ENCODE data around the gene DNAJC24. TPM values are rescaled to one million over a fixed set of nuclear protein-coding genes. Genes with fewer than 3 reads are reported as not detected.

The DNAJC24 gene
- total and polyA plus RNA-seq, 4 donors, result 3.8 to 16.8 (median 6.2) TPM

DNA sequence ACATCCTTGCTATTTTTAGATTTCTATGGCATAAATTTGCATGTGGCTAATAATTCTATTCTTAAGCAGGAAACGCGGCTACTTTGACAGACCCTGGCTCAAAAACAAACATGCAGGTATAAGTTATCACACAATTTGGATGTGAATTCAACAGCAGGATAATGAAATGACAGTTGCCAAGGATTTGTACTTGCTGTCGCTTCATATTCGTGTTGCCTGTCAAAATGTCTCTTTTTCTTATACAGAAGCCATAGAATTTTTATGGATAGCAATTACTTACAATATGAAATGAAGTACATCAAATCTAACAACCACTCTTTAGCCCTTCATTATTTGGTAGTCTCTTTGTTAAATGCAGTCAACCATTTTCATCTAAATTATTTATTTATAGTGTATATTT, 46.5 kb upstream of the DNAJC24 start:
- Histone ChIP-seq H3K4me1 (ENCODE audit: control insufficient read depth in 4 of 4, insufficient read depth in 4 of 4, low read length in 3 of 4) (peaks cover 0 to 3% (median 0%) of the 10 kb centered on the region in 4 donors), H3K27me3 (ENCODE audit: control insufficient read depth in 4 of 4, insufficient read depth in 4 of 4, low read length in 3 of 4) (no peaks in the 10 kb centered on the region), H3K9me3 (ENCODE audit: control insufficient read depth in 4 of 4, low read length in 3 of 4) (no peaks in the 10 kb centered on the region), H3K4me3 (ENCODE audit: low read depth in 1 of 3, low read length in 3 of 3) (no peak overlapping the region), H3K9ac (ENCODE audit: low read depth in 1 of 2, low read length in 2 of 2) (no peak overlapping the region), H3K36me3 (ENCODE audit: control insufficient read depth in 4 of 4, insufficient read depth in 3 of 4, low read depth in 1 of 4, low read length in 3 of 4) (no peaks in the 10 kb centered on the region), H3K27ac (ENCODE audit: low read depth in 1 of 2, low read length in 2 of 2) (no peak overlapping the region)
- TF ChIP-seq, protein P1, sequence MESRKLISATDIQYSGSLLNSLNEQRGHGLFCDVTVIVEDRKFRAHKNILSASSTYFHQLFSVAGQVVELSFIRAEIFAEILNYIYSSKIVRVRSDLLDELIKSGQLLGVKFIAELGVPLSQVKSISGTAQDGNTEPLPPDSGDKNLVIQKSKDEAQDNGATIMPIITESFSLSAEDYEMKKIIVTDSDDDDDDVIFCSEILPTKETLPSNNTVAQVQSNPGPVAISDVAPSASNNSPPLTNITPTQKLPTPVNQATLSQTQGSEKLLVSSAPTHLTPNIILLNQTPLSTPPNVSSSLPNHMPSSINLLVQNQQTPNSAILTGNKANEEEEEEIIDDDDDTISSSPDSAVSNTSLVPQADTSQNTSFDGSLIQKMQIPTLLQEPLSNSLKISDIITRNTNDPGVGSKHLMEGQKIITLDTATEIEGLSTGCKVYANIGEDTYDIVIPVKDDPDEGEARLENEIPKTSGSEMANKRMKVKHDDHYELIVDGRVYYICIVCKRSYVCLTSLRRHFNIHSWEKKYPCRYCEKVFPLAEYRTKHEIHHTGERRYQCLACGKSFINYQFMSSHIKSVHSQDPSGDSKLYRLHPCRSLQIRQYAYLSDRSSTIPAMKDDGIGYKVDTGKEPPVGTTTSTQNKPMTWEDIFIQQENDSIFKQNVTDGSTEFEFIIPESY (IDR thresholded peaks at IDR 0.05), result no peak
- TF ChIP-seq GABPA (IDR thresholded peaks at IDR 0.05 in 1 of 2, conservative IDR thresholded peaks at IDR 0.05 in 1 of 2) (no peak), JUND (IDR thresholded peaks at IDR 0.05) (no peak), TAF1 (conservative IDR thresholded peaks at IDR 0.05) (no peak), HNF4G (IDR thresholded peaks at IDR 0.05) (no peak), SP1 (IDR thresholded peaks at IDR 0.05) (no peak), HNF4A (conservative IDR thresholded peaks at IDR 0.05) (no peak), YY1 (IDR thresholded peaks at IDR 0.05) (no peak), NR2F2 (IDR thresholded peaks at IDR 0.05) (no peak), EGR1 (IDR thresholded peaks at IDR 0.05; ENCODE audit: low read depth in 2 of 2) (no peak), RAD21 (IDR thresholded peaks at IDR 0.05) (no peak), FOXA2 (IDR thresholded peaks at IDR 0.05) (no peak), FOXA1 (IDR thresholded peaks at IDR 0.05) (no peak)
- TF ChIP-seq, protein P2, sequence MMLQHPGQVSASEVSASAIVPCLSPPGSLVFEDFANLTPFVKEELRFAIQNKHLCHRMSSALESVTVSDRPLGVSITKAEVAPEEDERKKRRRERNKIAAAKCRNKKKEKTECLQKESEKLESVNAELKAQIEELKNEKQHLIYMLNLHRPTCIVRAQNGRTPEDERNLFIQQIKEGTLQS (IDR thresholded peaks at IDR 0.05), result no peak
- TF ChIP-seq, protein P3, sequence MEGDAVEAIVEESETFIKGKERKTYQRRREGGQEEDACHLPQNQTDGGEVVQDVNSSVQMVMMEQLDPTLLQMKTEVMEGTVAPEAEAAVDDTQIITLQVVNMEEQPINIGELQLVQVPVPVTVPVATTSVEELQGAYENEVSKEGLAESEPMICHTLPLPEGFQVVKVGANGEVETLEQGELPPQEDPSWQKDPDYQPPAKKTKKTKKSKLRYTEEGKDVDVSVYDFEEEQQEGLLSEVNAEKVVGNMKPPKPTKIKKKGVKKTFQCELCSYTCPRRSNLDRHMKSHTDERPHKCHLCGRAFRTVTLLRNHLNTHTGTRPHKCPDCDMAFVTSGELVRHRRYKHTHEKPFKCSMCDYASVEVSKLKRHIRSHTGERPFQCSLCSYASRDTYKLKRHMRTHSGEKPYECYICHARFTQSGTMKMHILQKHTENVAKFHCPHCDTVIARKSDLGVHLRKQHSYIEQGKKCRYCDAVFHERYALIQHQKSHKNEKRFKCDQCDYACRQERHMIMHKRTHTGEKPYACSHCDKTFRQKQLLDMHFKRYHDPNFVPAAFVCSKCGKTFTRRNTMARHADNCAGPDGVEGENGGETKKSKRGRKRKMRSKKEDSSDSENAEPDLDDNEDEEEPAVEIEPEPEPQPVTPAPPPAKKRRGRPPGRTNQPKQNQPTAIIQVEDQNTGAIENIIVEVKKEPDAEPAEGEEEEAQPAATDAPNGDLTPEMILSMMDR (IDR thresholded peaks at IDR 0.05; ENCODE audit: low read depth, low read length, missing input control), result no peak
- TF ChIP-seq, protein P4, sequence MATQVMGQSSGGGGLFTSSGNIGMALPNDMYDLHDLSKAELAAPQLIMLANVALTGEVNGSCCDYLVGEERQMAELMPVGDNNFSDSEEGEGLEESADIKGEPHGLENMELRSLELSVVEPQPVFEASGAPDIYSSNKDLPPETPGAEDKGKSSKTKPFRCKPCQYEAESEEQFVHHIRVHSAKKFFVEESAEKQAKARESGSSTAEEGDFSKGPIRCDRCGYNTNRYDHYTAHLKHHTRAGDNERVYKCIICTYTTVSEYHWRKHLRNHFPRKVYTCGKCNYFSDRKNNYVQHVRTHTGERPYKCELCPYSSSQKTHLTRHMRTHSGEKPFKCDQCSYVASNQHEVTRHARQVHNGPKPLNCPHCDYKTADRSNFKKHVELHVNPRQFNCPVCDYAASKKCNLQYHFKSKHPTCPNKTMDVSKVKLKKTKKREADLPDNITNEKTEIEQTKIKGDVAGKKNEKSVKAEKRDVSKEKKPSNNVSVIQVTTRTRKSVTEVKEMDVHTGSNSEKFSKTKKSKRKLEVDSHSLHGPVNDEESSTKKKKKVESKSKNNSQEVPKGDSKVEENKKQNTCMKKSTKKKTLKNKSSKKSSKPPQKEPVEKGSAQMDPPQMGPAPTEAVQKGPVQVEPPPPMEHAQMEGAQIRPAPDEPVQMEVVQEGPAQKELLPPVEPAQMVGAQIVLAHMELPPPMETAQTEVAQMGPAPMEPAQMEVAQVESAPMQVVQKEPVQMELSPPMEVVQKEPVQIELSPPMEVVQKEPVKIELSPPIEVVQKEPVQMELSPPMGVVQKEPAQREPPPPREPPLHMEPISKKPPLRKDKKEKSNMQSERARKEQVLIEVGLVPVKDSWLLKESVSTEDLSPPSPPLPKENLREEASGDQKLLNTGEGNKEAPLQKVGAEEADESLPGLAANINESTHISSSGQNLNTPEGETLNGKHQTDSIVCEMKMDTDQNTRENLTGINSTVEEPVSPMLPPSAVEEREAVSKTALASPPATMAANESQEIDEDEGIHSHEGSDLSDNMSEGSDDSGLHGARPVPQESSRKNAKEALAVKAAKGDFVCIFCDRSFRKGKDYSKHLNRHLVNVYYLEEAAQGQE (IDR thresholded peaks at IDR 0.05), result no peak
- no peak for DNase-seq (ENCODE audit: low spot score)
- 80% methylated on average over 4 of the region's 4 CpGs for WGBS

DNA sequence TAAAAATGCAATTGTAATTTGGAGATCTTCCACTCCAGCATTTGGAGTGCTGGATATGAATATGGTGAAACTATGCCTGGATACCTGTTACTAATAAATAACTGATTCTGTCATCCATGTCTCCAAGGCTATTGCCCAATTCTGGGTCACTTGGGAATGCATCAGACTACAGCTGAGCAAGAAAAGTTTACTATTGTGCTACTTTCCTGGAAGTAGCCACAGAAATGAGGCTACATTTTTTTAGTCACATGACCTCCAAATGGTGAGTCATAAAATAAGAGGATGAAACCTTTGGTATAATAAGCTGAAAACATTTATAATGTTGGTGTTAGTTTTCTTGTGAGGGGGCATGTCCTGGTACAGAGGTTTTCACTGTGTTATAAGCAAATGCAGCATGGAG, 44.5 kb upstream of the DNAJC24 start:
- no peaks in the 10 kb centered on the region for H3K9me3 ChIP-seq (ENCODE audit: control insufficient read depth in 4 of 4, low read length in 3 of 4)
- no peak for DNase-seq (ENCODE audit: low spot score)

More for the DNA sequence above, 44.5 kb upstream of the DNAJC24 start:
- Histone ChIP-seq H3K4me1 (ENCODE audit: control insufficient read depth in 4 of 4, insufficient read depth in 4 of 4, low read length in 3 of 4) (peaks cover 0 to 3% (median 0%) of the 10 kb centered on the region in 4 donors), H3K27me3 (ENCODE audit: control insufficient read depth in 4 of 4, insufficient read depth in 4 of 4, low read length in 3 of 4) (no peaks in the 10 kb centered on the region), H3K36me3 (ENCODE audit: control insufficient read depth in 4 of 4, insufficient read depth in 3 of 4, low read depth in 1 of 4, low read length in 3 of 4) (no peaks in the 10 kb centered on the region), H3K4me3 (ENCODE audit: low read depth in 1 of 3, low read length in 3 of 3) (no peak overlapping the region), H3K27ac (ENCODE audit: low read depth in 1 of 2, low read length in 2 of 2) (no peak overlapping the region), H3K9ac (ENCODE audit: low read depth in 1 of 2, low read length in 2 of 2) (no peak overlapping the region)
- no peak for TF ChIP-seq NR2F2 (IDR thresholded peaks at IDR 0.05)
- TF ChIP-seq, protein P3 (IDR thresholded peaks at IDR 0.05; ENCODE audit: low read depth, low read length, missing input control), result no peak
- TF ChIP-seq, protein P5, sequence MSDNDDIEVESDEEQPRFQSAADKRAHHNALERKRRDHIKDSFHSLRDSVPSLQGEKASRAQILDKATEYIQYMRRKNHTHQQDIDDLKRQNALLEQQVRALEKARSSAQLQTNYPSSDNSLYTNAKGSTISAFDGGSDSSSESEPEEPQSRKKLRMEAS (IDR thresholded peaks at IDR 0.05), result no peak
- TF ChIP-seq RAD21 (IDR thresholded peaks at IDR 0.05), result no peak
- TF ChIP-seq GABPA (IDR thresholded peaks at IDR 0.05 in 1 of 2, conservative IDR thresholded peaks at IDR 0.05 in 1 of 2), result no peak
- no peak for TF ChIP-seq TAF1 (conservative IDR thresholded peaks at IDR 0.05)
- TF ChIP-seq FOXA2 (IDR thresholded peaks at IDR 0.05), result no peak
- TF ChIP-seq, protein P1 (IDR thresholded peaks at IDR 0.05), result no peak
